ENCODE results near the gene LAMA1.
"Not testable (repeated sequence)": the region's sequence is repeated elsewhere in the genome, so short reads cannot be mapped to it uniquely, and the experiment has no call there.

The LAMA1 gene, protein sequence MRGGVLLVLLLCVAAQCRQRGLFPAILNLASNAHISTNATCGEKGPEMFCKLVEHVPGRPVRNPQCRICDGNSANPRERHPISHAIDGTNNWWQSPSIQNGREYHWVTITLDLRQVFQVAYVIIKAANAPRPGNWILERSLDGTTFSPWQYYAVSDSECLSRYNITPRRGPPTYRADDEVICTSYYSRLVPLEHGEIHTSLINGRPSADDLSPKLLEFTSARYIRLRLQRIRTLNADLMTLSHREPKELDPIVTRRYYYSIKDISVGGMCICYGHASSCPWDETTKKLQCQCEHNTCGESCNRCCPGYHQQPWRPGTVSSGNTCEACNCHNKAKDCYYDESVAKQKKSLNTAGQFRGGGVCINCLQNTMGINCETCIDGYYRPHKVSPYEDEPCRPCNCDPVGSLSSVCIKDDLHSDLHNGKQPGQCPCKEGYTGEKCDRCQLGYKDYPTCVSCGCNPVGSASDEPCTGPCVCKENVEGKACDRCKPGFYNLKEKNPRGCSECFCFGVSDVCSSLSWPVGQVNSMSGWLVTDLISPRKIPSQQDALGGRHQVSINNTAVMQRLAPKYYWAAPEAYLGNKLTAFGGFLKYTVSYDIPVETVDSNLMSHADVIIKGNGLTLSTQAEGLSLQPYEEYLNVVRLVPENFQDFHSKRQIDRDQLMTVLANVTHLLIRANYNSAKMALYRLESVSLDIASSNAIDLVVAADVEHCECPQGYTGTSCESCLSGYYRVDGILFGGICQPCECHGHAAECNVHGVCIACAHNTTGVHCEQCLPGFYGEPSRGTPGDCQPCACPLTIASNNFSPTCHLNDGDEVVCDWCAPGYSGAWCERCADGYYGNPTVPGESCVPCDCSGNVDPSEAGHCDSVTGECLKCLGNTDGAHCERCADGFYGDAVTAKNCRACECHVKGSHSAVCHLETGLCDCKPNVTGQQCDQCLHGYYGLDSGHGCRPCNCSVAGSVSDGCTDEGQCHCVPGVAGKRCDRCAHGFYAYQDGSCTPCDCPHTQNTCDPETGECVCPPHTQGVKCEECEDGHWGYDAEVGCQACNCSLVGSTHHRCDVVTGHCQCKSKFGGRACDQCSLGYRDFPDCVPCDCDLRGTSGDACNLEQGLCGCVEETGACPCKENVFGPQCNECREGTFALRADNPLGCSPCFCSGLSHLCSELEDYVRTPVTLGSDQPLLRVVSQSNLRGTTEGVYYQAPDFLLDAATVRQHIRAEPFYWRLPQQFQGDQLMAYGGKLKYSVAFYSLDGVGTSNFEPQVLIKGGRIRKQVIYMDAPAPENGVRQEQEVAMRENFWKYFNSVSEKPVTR (N-terminal part only)

DNA sequence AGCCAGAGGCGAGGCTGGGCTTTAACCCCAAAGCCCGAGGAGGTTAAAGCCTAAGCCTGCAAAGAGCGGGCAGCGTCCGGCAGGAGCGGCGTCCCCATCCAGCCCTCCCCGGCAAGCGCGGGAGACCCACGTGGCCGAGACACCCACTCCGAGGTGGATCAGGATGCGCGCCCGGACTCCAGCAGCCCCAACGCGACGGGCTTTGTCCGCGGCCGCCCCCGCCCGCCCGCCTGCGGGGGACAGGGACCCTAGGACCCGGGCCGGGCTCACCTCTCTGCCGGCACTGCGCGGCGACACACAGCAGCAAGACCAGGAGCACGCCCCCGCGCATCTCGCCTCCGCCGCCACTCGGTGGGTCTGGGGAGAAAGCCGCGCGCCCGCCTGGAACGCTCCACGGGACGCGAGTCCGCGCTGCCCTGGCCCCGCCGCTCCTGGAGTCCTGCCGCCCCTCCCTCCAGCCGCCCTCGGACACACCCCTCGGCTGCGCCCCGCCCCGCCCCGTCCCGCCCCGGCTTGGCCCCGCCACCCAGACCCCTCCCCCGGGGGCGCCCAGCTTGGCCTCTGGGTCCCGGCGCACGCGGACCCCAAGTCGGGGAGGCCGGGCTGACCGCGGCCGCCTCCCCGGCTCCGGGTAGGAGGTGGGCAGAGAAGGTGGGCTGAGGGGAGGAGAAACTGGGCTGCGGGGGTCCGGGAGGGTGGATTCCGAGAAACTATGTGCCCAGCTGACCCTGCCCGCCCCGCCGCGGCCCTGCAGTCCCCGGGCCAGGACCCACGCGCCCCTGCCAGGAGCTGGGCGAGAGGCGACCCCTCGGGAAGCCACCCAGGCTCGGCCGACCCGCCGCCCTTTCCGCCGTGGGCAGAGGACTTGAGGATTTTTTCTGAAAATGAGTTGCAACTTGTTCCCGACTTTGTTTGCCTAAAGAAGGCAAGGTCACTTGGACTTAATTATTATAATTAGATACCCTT lies at the start of gene LAMA1:
Gene LAMA1 (minus strand): TSS at position 408 of the 966 bp plus-strand sequence. CDS start 77 bp downstream, at position 331.
- no peak for DNase-seq (ENCODE audit: low read depth)

DNA sequence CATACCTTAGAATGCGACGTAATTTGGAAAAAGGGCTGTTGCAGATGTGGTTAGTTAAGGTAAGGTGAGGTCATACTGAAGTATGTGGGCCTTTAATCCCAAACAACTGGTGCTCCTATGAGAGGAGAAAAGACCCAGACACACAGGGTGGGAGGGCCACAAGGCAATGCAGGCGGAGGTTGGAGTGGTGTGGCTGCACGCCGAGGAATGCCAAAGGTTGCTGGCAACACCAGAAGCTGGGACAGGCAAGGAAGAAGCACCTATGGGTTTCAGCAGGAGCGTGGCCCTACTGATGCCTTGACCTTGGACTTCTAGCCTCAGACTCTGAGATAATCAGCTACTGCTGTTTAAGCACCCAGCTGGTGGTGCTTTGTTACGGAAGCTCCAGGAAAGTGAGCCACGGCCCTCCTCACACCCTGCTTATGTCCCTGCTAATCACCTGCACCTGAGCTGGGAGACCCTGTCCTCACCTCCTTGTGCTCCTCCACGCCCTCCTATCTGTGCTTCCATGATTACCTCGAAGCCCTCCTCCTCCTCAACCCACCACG lies 48.3 kb upstream of the LAMA1 start:
- no peak for DNase-seq (ENCODE audit: low read depth)

DNA sequence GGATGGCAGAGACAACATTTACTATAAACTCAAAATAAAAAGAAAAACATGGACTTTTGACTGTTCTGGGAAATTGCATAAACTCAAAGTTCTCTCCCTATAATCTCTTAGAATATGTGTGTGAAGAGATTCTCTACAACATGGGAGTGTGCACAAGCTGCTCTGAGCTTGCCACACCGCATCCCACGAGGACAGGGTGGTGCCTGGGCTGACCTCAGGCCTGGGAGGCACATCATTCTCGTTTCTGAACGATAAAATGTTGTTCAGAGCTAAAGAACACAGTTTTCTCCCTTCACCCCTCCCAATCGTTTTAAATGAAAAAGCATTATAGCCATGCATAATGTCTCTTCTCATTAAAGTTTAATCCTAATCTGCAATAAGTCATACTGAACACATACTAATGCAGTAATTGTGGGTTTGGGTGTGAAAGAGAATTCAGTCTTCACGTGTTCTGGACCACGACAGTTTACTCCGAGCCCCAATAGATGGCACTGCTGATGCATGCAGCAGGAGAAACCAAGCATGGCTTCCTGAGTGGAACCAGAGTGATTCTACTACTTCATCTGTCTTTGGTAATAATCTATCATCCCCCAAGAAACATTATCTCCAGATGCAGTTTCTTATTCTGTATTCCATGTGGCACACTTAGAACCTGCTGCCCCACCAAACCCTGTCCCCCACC lies 46.9 kb upstream of the LAMA1 start:
- no peak for DNase-seq (ENCODE audit: low read depth)

DNA sequence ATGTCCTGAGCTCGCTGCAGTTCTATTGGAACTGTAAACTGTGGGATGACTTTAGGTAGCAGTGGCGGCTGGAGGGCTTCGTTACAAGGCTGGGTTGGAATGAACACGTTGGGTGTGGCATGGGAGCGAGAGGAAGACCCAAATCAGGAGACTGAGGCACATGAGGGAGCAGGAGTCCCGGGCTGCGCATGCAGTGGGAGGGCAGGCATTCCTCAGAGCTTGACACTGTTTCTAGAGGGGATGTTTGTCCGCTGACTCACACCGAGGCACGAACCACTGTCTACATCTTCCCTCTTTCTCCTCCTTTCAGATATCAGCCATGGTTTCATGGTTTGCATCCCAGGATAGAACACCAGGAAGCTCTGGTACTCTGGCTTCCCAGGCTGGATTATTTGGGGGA lies 40.6 kb upstream of the LAMA1 start:
- DNase-seq (ENCODE audit: low read depth), result no peak

DNA sequence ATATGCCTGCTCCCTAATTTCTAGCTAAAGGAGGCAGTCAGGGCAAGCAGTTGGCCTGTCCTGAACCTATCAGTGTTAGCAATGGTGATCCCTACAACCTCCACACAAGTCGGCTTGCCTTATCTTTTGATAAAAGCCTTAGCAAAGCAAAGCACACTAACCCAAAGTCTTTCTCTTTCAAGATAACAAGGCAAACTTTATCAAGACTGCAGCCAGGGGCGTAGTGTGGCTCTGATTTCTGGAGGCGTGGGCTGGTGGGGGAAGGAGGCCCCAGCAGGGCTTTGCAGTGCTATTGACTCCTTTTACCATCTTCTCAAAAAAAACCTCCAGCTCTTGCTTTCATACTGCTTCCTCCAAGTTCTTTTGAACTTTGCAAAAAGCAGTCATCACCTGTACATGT lies 40.2 kb upstream of the LAMA1 start:
- DNase-seq (ENCODE audit: low read depth), result no peak

DNA sequence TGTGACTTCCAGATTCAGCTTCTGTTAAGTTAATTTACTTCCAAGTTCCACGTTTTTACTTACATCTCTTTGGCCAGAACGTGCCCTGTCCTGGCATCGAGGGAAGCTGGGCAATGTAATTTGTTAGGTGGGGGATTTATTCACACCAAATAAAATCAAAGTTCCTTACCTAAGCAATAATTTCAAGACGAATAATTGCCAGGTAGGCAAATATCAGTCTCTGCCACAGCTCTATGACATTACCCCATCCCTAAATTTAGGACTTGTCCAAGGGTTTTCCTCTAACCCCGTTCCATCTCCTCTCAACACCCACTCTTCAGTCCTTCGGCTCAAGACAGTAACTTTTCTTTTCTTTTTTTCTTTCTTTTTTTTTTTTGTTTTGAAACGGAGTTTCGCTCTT lies 38.3 kb upstream of the LAMA1 start:
- no peak for DNase-seq (ENCODE audit: low read depth)

DNA sequence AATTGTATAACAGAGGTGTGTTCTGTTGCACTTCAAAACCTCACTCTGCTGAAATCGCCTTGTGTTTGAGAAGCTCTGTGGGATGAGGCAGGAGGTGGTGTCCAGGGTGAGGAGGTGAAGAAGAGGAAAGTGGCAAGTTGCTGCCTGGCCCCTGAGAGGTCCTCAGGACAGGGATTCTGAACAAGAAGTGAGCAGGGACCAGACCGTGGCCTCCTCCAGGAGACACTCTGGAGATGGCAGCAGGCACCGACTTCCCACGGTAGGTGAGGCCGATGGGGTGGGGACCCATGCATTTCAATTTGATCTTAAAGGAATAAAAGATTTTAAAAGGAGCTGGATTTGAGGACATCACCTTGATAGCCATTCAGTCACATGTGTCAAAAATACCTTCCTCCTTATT lies 37.5 kb upstream of the LAMA1 start:
- DNase-seq (ENCODE audit: low read depth), result no peak

DNA sequence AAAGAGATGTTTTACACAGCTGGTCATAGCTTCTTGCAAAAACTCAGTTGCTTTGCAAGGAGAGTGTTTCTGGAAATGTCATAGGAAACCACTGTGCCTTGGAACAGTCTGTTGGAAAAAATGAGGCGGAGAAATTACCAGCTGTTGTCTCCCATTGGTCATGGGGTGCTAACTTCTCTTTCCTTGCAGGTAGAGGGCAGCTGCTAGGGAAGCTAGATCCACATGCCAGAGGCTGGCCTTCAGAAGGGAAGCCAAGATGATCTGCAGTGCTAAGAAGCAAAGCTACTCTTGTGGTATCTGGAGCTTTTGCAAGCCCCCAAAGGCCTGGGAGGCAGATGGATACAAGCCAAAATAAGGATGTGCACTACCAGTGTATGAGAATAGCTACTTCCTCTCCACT lies 34.8 kb upstream of the LAMA1 start:
- no peak for DNase-seq (ENCODE audit: low read depth)

DNA sequence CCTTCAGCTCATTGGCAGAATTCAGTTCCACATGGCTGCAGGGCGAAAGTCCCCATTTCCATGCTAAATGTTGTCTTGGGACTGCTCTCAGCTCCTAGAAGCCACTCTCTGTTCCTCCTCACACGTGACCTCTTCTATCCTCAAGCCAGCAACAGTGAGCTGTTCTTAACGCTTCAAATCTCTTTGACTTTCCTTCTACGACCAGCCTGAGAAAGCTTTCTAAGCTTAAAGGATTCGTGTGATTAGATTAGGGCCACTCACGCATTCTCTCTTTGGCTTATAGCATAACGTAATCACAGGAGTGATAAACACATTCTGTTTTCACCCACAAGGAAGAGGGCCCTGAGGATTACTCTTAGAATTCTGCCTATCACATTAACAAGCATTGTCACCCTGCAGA lies 29.8 kb upstream of the LAMA1 start:
- DNase-seq (ENCODE audit: low read depth), result no peak

DNA sequence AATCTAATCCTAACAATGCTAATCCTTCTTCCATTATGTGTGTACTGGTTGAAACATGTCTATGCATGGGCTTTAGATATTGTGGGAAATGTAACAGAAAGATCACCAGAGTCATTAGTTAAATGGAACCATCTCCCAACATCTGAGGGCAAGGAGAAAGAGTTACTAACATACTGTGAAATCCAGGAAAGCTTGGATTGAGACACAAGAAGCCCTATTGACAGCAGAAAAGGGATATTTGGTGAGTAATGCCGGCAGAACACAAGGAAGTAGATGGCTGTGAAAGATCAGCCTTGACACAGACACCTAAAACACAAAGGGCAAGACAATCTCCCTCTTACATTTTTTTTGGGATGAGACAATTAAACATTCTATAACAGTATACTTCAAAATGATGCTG lies 28.5 kb upstream of the LAMA1 start:
- no peak for DNase-seq (ENCODE audit: low read depth)

DNA sequence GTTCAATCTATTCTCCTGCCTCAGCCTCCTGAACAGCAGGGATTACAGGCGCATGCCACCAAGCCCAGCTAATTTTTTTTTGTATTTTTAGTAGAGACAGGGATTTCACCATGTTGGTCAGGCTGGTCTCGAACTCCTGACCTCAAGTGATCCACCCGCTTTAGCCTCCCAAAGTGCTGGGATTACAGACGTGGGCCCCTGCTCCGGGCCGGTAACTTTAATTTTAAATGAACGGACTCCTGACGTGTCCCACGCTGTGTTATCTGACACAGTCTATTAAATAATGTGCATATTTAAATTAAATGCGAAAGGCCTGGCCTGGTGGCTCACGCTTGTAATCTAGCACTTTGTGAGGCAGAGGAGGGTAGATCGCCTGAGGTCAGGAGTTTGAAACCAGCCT lies 27.3 kb upstream of the LAMA1 start:
- not testable (repeated sequence) for DNase-seq (ENCODE audit: low read depth)

DNA sequence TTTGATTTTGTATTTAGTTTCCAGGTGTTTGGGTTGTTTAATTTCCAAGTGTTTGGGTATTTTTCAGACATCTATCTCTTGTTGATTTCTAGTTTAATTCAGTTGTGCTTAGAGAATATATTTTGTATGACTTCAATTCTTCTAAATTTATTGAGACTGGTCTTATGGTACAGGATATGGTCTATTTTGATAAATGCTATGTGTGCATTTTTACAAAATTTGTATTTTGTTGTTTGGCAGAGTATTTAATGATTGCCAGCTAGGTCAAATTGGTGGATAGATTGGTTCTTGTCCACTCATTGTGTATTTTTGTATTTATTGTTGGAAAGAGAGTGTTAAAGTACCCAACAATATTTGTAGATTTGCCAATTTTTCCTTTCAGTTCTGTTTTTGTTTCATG lies 23.7 kb upstream of the LAMA1 start:
- DNase-seq (ENCODE audit: low read depth), result no peak

DNA sequence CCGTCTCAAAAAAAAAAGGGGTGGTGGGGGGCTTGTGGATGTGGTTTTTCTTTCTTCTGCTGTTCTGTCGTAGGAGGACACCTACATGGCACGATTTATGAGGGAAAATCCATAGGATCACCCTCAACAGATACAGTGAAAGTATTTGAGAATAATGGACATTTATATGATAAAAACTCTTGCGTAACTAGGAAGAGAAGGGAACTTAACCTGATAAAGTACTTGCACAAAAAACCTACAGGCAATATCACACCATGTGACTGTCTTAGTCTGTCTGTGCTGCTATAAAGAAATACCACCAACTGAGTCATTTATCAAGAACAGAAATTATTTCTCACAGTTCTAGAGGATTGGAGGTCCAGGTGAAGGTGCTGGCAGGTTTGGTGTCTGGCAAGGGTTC lies 21.8 kb upstream of the LAMA1 start:
- DNase-seq (ENCODE audit: low read depth), result no peak

DNA sequence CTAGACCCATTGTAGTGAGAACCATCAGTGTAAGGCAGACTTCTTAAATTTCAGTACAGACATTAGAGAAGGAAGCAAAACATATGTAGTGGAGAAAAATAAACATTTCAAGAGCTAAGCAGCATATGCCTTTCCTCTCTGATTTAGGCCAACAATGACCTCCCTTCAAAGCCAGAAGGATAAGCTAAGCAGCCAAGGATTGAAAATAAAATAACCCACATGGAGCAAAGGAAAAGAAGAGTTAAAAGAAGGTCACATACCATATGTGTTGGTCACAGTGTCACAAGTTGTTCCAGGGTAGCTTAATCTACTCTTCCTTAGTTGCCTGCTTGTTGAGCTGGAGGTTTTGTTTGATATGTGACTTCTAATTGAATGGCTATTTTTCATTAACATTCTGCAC lies 15.6 kb upstream of the LAMA1 start:
- DNase-seq (ENCODE audit: low read depth), result no peak

DNA sequence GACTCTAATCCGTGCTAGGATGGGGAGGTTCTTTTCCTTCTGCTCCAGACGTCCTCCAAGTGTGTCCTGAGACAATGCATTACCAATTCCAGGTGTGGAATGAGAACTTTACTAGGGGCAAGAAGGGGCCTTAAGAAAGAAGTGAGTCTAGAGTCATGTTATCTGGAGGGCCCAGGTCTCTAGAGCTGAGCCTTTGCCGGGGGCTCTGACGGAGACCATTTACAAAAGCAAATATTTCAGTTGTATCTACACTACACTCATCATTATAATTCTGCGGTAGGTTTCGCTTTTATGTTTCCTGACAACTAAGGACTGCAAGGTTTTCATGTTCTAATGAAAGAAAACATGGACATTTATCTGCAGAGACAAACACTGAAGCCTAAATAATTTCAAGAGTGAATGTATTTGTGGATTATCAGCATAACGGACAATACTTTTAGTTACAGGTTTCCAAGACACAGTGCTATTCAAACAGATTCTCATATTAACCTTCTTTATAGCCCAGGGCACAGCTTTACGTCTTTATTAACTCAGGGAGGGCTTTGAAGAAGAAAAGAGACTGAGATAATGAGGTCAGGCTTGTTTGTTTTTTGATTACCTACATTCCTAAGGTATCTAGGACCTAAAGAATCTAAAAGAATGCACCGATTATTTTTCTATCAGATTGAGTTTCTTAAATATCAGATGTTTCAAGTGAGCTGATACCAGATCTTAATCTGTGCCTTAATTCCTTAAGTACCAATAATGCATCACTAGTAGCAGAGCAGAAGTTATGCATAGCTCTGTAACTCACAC lies 15.0 kb upstream of the LAMA1 start:
- DNase-seq (ENCODE audit: low read depth), result no peak

DNA sequence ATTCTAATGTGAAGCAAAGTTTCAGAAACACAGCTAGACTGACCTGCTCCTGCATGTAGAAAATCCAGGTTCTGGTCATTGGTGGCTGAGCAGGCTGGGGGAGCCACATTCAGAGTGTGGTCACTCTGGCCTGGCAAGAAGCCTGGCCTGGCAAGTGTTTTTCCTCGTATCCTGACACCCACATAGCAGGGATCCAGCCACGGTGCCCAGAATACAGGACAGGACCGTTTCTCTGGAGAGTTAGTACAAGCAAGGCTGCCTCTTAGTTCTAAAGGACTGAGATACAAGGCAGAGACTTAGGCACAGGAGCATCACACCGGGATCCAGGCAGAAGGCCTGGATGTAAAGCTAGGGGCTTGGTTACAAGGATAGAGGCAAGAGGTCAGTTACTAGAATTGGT lies 4.8 kb upstream of the LAMA1 start:
- no peak for DNase-seq (ENCODE audit: low read depth)

DNA sequence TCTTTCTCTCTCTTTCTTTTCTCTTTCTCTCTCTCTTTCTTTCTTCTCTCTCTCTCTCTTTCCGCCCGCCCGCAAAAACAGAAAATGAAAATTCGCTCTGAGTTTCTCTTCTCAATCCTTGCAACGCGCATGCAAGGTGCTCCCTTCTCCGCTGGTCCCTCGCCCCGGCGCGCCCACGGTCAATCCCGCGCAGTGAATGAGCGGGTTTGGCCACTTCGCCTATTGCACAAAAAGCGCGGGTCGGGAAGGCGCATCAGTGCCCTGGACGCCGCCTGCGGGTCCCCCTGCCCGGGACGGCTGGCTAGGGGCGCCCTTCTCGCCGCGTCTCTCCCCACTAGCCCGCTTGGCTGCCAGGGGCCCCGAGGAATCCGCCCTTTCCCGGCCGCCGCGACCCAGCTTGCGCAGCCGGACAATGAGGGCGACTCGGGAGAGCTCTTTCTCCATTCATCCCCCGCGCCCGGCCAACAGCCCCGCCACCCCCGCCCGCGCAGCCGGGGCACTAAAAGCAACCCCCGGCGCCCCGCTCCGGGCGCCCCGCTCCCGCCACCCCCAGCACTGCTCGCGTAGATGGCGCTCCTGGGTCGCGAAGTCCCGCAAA lies 706 bp downstream of the LAMA1 start:
- DNase-seq (ENCODE audit: low read depth), result no peak

DNA sequence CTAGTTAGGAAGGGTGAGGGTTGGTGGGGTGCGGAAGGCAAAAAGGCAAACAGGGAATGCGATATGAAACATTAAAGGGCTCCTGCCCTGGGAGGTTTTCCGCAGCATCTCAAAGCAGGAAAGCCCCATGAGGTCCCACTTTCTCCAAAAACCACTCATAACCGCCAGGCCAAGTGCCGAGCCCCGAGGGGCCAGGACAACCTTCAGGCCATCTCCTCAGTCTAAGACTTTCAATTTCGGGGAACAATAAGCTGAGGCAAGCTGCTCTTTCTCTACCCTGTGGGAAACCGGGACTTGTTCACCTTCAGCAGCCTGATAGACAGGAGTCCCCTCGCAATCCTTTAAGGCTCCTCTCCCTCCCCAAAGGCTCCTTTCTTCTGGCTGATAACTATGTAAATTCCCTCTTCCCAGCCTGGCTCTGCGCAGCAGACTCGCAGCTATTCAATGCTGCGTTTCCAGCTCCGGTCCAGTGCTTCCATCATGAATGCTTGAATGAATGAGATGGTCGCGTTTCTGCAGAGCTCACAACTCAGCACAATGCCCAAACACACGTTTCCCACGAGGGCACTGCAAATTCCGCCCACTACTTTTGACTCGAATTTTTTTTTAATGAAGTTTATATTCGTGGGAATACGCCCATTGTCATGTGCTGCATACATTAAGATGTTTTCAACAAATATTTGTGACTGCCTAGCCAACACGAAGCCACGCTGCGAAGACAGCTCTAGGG lies 1.4 kb downstream of the LAMA1 start:
- no peak for DNase-seq (ENCODE audit: low read depth)
